ENCODE results near the gene CENPU.
A peak's percentile ranks its signal among the peaks of the same experiment; 100 is the strongest.
"Not testable (repeated sequence)": the region's sequence is repeated elsewhere in the genome, so short reads cannot be mapped to it uniquely, and the experiment has no call there.

CENPU gene

GRCh38 chr4:184751585-184751956 is 17.7 kb upstream of the CENPU start:
- DNase-seq (ENCODE audit: low spot score) = no peak

DNA sequence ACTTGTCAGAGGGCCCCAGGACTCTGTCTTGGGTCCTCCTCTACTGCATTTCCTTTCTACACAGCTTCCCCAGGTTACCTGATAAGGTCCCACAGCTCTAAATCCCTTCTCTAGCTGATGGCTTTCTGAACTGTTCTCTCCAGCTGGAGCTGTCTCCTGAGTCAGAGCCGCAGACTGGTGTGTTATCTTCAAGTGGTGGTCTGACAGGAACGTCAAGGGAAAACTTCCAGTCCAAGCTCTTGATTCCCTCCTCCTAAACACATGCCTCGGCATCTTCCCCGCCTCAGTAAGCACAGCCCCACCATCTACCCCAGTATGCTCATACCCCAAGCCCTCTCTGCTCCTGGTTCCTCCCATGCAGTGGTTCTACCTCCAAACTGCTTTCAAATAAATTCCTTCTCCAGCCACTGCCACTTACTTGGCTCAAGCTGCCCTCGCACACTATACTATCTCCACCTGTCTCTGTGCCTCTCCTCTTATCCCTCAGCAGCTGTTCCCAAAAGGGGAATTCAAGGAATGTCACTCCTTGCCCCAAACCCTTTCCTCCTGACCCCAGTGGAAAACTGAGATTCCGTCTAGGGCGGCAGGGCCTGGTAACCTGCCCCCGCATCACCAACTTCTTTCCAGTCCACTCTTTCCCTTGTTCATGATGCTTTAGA is 17.2 kb upstream of the CENPU start:
- DNase-seq (ENCODE audit: low spot score) = no peak

GRCh38 chr4:184748251-184748652 is 14.4 kb upstream of the CENPU start:
- no peak for DNase-seq (ENCODE audit: low spot score)

GRCh38 chr4:184747034-184747830 is 13.3 kb upstream of the CENPU start:
- DNase-seq (ENCODE audit: low spot score) = no peak

DNA sequence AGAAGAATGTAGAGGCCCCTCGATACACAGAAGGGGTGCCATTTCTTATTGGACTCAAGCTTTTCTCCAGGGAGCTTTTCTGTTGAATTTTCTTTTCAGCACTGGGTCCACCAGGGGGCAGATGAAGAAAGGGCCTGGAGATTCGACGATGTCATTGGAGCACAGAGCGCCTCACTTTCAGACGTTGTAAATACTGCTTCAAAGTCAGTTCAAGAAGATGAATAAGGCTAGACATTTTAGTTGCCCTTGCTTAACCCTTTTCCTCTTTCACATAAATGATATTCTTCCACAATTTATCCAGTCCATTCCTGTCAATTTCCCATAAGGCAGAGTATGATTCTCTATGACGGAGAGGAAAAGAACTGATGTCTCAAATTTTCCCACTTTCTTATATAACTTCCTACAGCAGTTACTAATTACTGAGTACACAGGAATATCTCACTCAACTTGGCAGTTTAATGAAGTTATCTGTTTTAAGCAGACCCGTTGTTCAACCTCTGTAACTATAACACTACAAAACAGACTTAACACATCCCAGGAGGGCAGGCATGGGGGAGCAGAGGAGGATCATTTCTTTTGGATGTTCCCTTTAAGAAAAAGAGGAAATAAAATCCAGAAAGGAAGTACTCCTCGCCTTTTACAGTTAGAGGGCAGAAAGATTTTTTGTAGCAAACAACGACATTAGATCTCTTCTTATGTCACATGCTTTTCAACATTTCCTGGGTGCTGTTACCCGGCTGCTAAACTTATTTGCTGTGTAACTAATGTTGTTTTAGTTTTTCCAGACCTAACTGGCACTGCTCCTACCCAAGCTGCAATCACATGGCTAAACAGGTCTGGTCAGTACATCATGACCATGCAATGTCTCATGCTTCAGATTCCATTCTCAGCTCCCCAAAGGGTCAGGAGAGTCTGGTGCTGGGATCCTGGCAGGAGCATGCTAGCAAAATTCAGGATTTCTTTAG is 12.2 kb upstream of the CENPU start:
- peak; percentile 76 for DNase-seq (ENCODE audit: low spot score)

DNA sequence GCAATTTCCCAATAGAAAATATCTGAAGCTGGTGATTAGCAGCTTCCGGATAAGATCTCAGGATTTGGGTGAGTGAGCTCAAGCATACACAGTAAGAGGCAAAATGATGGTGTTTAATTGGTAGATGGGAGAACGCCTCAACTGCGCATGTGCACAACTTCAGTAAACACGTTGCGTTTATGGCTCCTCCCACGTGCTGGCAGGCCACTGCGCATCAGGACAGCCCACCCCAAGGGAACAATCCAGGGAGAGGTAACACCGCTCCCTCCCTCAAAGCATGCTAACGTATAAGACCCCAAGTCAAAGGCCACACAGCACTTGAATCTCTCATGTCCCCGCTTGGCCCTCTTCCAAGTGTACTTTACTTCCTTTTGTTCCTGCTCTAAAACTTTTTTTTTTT is 10.3 kb upstream of the CENPU start:
- no peak for DNase-seq (ENCODE audit: low spot score)

DNA sequence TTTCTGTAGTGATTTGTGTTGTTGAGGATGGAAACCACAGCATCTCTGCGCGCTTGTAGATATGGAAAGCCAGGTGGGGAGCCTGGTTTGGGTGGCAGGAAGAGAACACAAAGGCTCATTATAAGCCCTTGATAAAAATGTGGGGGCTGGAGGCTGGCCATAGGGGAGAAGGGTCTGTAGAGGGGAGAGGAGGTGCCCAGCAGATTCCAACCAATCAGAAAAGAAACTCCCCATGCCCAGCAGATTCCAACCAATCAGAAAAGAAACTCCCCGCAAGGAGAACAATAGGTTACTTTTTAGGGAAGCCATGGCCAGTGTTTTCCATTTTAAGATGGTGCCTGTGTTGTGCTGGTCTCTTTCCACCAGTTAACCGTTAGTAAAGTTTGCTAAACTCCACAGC is 9.8 kb upstream of the CENPU start:
- no peak for DNase-seq (ENCODE audit: low spot score)

- DNase-seq (ENCODE audit: low spot score) = not testable (repeated sequence)
These were observed 7.8 kb upstream of the CENPU start for GRCh38 chr4:184741651-184742050.

DNA sequence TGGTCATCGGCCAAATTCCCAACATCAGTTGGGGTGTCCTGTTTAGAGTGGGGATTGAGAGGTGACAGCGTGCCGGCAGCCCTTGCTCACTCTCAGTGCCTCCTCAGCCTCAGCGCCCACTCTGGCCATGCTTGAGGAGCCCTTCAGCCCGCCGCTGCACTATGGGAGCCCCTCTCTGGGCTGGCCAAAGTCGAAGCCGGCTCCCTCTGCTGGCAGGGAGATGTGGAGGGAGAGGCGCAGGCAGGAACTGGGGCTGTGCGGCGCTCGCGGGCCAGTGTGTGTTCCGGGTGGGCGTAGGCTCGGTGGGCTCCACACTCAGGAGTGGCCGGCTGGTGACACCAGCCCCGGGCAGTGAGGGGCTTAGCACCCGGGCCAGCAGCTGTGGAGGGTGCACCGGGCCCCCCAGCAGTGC is 7.1 kb upstream of the CENPU start:
- DNase-seq (ENCODE audit: low spot score) = no peak

DNA sequence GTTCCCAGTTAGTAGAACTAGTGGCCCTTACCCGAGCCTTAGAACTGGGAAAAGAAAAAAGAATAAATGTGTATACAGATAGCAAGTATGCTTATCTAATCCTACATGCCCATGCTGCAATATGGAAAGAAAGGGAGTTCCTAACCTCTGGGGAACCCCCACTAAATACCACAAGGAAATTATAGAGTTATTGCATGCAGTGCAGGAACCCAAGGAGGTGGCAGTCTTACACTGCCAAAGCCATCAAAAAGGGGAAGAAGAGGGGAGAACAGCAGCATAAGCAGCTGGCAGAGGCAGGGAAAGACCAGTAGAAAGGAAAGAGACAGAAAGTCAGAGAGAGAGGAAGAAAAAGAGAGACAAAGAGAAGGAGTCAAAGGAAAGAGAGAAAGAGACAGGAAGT is 5.7 kb upstream of the CENPU start:
- not testable (repeated sequence) for DNase-seq (ENCODE audit: low spot score)

DNA sequence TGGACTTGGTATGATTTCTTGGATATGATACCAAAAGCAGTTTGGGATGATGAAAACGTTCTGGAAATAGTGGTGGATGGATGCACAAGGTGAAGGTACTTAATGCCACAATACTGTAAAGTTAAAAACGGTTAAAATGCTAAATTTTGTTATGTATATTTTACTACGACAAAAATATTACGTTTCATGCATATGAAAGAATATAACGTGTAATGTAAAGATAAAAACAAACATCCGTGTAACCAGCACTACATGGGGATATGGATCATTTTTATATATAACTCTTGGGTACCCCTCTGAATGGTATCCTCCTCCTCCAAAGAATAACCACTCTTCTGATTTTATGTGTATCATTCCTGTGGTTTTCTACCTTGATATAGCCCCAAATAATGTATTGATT is 862 bp upstream of the CENPU start:
- DNase-seq (ENCODE audit: low spot score) = no peak

DNA sequence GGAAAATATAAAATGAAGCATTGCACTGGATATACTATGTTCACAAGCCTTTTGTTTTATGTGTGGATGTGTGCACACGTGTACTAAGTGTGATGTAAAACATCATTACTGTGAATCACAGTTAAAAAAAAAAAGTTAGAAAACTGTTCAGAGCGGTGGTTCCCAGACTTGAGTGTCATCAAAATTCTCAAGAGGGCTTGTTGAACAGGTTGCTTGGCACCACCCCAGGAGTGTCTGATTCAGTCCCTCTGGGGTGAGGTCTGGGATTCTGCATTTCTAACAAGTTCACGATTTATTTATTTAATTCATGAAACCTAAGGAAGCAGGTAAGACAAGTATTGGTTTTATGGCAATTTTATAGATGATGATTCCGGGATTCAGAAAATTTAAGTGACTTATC is 1.8 kb downstream of the CENPU start:
- peak; percentile 89 for DNase-seq (ENCODE audit: low spot score)

GRCh38 chr4:184731056-184731455 is 2.8 kb downstream of the CENPU start:
- DNase-seq (ENCODE audit: low spot score) = no peak

DNA sequence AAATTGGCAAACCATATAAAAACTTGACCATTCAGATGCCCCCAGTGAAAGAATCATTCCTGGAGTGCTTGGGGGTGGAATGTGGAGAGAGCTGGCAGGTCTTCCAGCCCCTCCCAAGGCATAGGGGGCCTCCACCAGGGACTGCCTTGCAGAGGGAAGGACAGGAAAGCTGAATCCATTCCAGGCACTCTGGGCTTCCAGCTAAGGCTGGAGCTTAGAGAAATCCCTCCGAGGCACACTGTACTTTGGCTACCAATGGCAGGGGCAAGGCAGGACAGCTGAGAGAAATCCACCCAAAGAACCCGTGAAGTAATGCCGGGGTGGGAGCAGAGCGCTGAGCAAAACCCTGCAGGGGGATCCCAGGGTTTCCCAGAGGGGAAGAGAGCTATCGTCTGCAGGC is 4.0 kb downstream of the CENPU start:
- no peak for DNase-seq (ENCODE audit: low spot score)

DNA sequence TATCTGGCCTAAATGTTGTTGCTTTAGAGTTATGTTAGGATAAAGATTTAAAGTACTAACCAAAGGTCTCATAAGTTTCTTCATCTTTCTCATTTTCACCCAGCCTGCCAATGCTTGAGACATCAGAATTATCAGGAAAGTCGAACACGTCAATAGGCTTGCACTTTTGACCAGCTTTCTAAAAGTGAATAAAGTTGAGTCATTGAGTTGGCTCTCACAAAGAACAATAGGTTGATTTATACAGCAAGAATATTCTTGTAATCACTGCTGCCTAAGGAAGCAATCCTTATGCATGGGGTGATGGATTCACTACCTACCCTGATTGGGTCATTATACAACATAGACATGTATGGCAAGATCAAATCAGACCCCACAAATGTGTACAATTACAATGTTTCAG is 5.0 kb downstream of the CENPU start:
- no peak for DNase-seq (ENCODE audit: low spot score)

DNA sequence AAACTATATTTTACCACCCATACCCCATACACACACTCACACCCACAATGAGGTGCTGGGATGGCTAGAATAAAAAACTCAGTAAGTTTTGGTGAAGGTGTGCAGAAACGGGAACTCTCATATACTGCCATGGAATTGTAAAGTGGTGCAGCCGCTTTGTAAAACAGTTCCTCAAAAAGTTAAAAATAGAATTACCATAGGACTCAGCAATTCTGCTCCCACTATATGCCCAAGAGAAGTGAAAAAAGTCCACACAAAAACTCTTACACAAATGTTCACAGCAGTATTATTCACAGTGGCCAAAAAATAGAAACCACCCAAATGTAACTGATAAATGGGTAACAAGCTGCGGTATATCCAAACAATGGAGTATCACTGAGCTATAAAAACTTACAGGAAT is 6.5 kb downstream of the CENPU start:
- DNase-seq (ENCODE audit: low spot score) = no peak

GRCh38 chr4:184722798-184723197 is 11.1 kb downstream of the CENPU start:
- DNase-seq (ENCODE audit: low spot score) = peak; percentile 57

- DNase-seq (ENCODE audit: low spot score) = no peak
These were observed 12.6 kb downstream of the CENPU start for GRCh38 chr4:184721254-184721653.

DNA sequence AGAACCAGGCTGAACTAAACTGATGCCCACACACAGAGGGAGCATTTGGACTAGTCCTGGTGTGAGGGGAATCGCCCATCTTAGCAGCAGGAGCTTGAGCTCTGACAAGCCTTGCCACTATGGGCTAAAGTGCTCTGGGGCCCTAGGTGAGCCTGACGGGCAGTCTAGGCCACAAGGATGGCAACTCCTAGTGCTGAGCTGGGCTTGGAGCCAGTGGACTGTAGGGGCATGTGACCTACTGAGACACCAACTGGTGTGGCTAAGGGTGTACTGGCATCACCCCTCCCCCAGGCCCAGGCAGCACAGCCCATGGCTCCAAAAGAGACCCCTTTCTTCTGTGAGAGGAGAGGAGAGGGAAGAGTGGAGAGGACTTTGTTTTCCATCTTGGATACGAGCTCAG is 14.5 kb downstream of the CENPU start:
- no peak for DNase-seq (ENCODE audit: low spot score)

DNA sequence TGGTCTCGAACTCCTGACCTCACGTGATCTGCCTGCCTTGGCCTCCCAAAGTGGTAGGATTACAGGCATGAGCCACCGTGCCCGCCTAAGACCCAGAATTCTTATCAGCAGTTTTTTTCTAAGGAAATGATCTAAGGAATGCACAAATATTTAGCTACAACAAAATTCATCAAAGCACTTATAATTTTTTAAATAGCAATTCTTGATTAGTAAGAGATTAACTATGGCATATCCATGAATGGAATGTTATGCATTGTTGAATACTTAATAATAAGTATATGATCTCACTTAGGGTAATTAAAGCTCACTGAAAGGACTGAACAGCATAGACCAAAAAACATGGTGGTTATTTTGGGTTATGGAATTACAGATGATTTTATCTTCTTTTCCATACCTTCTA is 18.4 kb downstream of the CENPU start:
- DNase-seq (ENCODE audit: low spot score) = no peak

- no peak for DNase-seq (ENCODE audit: low spot score)
These were observed 20.0 kb downstream of the CENPU start for GRCh38 chr4:184713887-184714286.

- no peak for DNase-seq (ENCODE audit: low spot score)
These were observed 21.6 kb downstream of the CENPU start for GRCh38 chr4:184712322-184712721.

GRCh38 chr4:184706453-184706852 is 27.4 kb downstream of the CENPU start:
- DNase-seq (ENCODE audit: low spot score) = no peak
